GM12874 (cell line): ENCODE data around the gene AADACL2.

Experiments used
- CTCF ChIP-seq: IDR thresholded peaks from 2 replicates; pipeline ENCODE4 v1.5.1; 2011; ENCODE audit warnings: low read depth, mild to moderate bottlenecking, control low read depth, low read length, moderate library complexity; ENCODE audit not compliant: insufficient read depth

Gene AADACL2

GRCh38 chr3:151792411-151792810 is 58.7 kb downstream of the AADACL2 start:
- no peak for TF ChIP-seq CTCF

GRCh38 chr3:151793636-151794035 is 59.9 kb downstream of the AADACL2 start:
- TF ChIP-seq CTCF, result no peak

GRCh38 chr3:151794080-151794479 is 60.4 kb downstream of the AADACL2 start:
- TF ChIP-seq CTCF, result no peak

GRCh38 chr3:151795276-151795675 is 61.5 kb downstream of the AADACL2 start:
- no peak for TF ChIP-seq CTCF

- TF ChIP-seq CTCF, result no peak
Measured at GRCh38 chr3:151796105-151796680, 62.5 kb downstream of the AADACL2 start.

- TF ChIP-seq CTCF, result no peak
Measured at GRCh38 chr3:151798466-151798865, 64.7 kb downstream of the AADACL2 start.

GRCh38 chr3:151800431-151800830 is 66.7 kb downstream of the AADACL2 start:
- TF ChIP-seq CTCF, result no peak
